IMR-90 (cell line): Measurements from ENCODE around the gene PKD1L1. TPM values are rescaled to one million over a fixed set of nuclear protein-coding genes. Genes with fewer than 3 reads are reported as not detected.

Source experiments
- ATAC-seq: fragments of 200-7000 bp; cut with Tn5 transposase; 2 replicates; pipeline ENCODE4 v1.9.1; 2020; ENCODE audit warnings: low read depth, mild to moderate bottlenecking, moderate library complexity
- BruUV-seq: library from RNA; stranded (reverse); fragments of 400-500 nt; replicated peaks from 2 replicates; lab custom pipeline; 2021; lab: Mats Ljungman, UMichigan
- CTCF ChIA-PET: fragments of 300-600 bp; formaldehyde crosslinking; extraction: SDS; loops from one replicate; lab custom pipeline; 2021; ENCODE audit warnings: antibody characterized with exemption; lab: Yijun Ruan, JAX
- POLR2A ChIA-PET: fragments of 300-600 bp; sonication (Branson Sonifier 250); formaldehyde crosslinking; loops from one replicate; lab custom pipeline; 2022; ENCODE audit warnings: antibody characterized with exemption; ENCODE audit not compliant: unreplicated experiment; lab: Charles Lee
- DNase-seq: peaks from one replicate; pipeline ENCODE4 v3.0.0; 2013
- H2AFZ ChIP-seq: replicated peaks from 2 replicates; pipeline ENCODE3; 2013; ENCODE audit warnings: low read length, mild to moderate bottlenecking; ENCODE audit not compliant: poor library complexity
- H2AK5ac ChIP-seq: 2 replicates; pipeline ENCODE4 v1.6.1; 2013; ENCODE audit warnings: low read depth, low read length, inconsistent platforms
- H2AK9ac ChIP-seq: replicated peaks from 2 replicates; pipeline ENCODE3; 2013; ENCODE audit warnings: mild to moderate bottlenecking, low read depth, low read length, moderate library complexity; ENCODE audit not compliant: poor library complexity
- H2BK120ac ChIP-seq: 2 replicates; pipeline ENCODE4 v1.6.1; 2013; ENCODE audit warnings: low read depth, low read length, inconsistent platforms
- H2BK15ac ChIP-seq: 3 replicates; pipeline ENCODE4 v1.6.1; 2013; ENCODE audit warnings: low read depth, low read length, inconsistent platforms
- H2BK20ac ChIP-seq: 2 replicates; pipeline ENCODE4 v1.6.1; 2013; ENCODE audit warnings: low read depth, mild to moderate bottlenecking, inconsistent platforms, low read length, moderate library complexity
- H2BK5ac ChIP-seq: 2 replicates; pipeline ENCODE4 v1.6.1; 2013; ENCODE audit warnings: mild to moderate bottlenecking, low read depth, low read length, inconsistent platforms; ENCODE audit not compliant: poor library complexity, severe bottlenecking
- H3K14ac ChIP-seq: replicated peaks from 2 replicates; pipeline ENCODE4 v1.6.1; 2013; ENCODE audit warnings: low read depth, low read length, inconsistent platforms
- H3K18ac ChIP-seq: 2 replicates; pipeline ENCODE4 v1.6.1; 2013; ENCODE audit warnings: low read depth, low read length, control low read depth
- H3K23ac ChIP-seq: 2 replicates; pipeline ENCODE4 v1.6.1; 2013; ENCODE audit warnings: low read depth, low read length, inconsistent platforms
- H3K27ac ChIP-seq: 2 replicates; pipeline ENCODE4 v1.5.1; 2013; ENCODE audit warnings: mild to moderate bottlenecking, control low read depth, low read length; ENCODE audit not compliant: insufficient read depth
- H3K27me3 ChIP-seq: 2 replicates; pipeline ENCODE4 v1.6.1; 2013; ENCODE audit warnings: low read length; ENCODE audit not compliant: control insufficient read depth, insufficient read depth
- H3K36me3 ChIP-seq: 2 replicates; pipeline ENCODE4 v1.6.1; 2013; ENCODE audit warnings: low read length, mixed read lengths; ENCODE audit not compliant: control insufficient read depth, insufficient read depth
- H3K4ac ChIP-seq: 2 replicates; pipeline ENCODE4 v1.6.1; 2013; ENCODE audit warnings: low read depth, low read length, inconsistent platforms
- H3K4me1 ChIP-seq: 2 replicates; pipeline ENCODE4 v1.6.1; 2013; ENCODE audit warnings: low read length, mixed read lengths; ENCODE audit not compliant: control insufficient read depth, insufficient read depth
- H3K4me2 ChIP-seq: 2 replicates; pipeline ENCODE4 v1.6.1; 2013; ENCODE audit warnings: low read depth, mild to moderate bottlenecking, control low read depth, low read length, moderate library complexity
- H3K4me3 ChIP-seq: 2 replicates; pipeline ENCODE4 v1.5.1; 2013; ENCODE audit warnings: low read depth, mild to moderate bottlenecking, control low read depth, low read length, moderate library complexity; ENCODE audit not compliant: insufficient read depth
- H3K56ac ChIP-seq: 2 replicates; pipeline ENCODE4 v1.6.1; 2013; ENCODE audit warnings: low read length, inconsistent platforms; ENCODE audit not compliant: insufficient read depth; ENCODE audit errors: extremely low read depth
- H3K79me1 ChIP-seq, 2 experiments: 2 replicates each; pipeline ENCODE4 v1.6.1; 2013; ENCODE audit warnings: low read length in 2 of 2, inconsistent platforms in 1 of 2, low read depth in 1 of 2
- H3K9ac ChIP-seq: 2 replicates; pipeline ENCODE4 v1.6.1; 2013; ENCODE audit warnings: low read depth, low read length, control low read depth
- H3K9me1 ChIP-seq: 2 replicates; pipeline ENCODE4 v1.6.1; 2013; ENCODE audit warnings: low read length, inconsistent platforms; ENCODE audit not compliant: insufficient read depth
- H3K9me3 ChIP-seq: 2 replicates; pipeline ENCODE4 v1.6.1; 2013; ENCODE audit warnings: low read length; ENCODE audit not compliant: control insufficient read depth, insufficient read depth
- H4K20me1 ChIP-seq: 2 replicates; pipeline ENCODE4 v1.6.1; 2013; ENCODE audit warnings: low read length, inconsistent platforms; ENCODE audit not compliant: insufficient read depth
- H4K5ac ChIP-seq: 2 replicates; pipeline ENCODE4 v1.6.1; 2013; ENCODE audit warnings: mild to moderate bottlenecking, low read depth, low read length, control low read depth
- H4K8ac ChIP-seq, 2 experiments: 2 replicates each; pipeline ENCODE4 v1.6.1; 2013; ENCODE audit warnings: low read depth in 2 of 2, low read length in 2 of 2, control low read depth in 1 of 2, inconsistent platforms in 1 of 2
- H4K91ac ChIP-seq: 2 replicates; pipeline ENCODE4 v1.6.1; 2013; ENCODE audit warnings: low read depth, low read length, inconsistent platforms; ENCODE audit not compliant: insufficient read depth
- BHLHE40 ChIP-seq: fragments of 150-350 bp; IDR thresholded peaks from 2 replicates; pipeline ENCODE4 v1.6.1; 2016; ENCODE audit warnings: mild to moderate bottlenecking, low read depth, low read length
- FOS ChIP-seq: fragments of 150-350 bp; IDR thresholded peaks from 2 replicates; pipeline ENCODE4 v1.6.1; 2016; ENCODE audit warnings: low read depth, low read length
- MAFK ChIP-seq: IDR thresholded peaks from 2 replicates; pipeline ENCODE4 v1.6.1; 2012; ENCODE audit warnings: low read depth, low read length, improper control_type of control experiment
- POLR2A ChIP-seq: IDR thresholded peaks from 2 replicates; pipeline ENCODE4 v1.6.1; 2012; ENCODE audit warnings: mild to moderate bottlenecking, low read depth, low read length
- RAD21 ChIP-seq: IDR thresholded peaks from 2 replicates; pipeline ENCODE4 v1.6.1; 2012; ENCODE audit warnings: low read length, improper control_type of control experiment
- RCOR1 ChIP-seq: IDR thresholded peaks from 2 replicates; pipeline ENCODE4 v1.6.1; 2012; ENCODE audit warnings: mild to moderate bottlenecking, low read length, improper control_type of control experiment; ENCODE audit not compliant: insufficient replicate concordance
- RFX5 ChIP-seq: IDR thresholded peaks from 2 replicates; pipeline ENCODE4 v1.8.0; 2012; ENCODE audit warnings: low read depth, mild to moderate bottlenecking, low read length, moderate library complexity
- SMC3 ChIP-seq: fragments of 150-350 bp; IDR thresholded peaks from 2 replicates; pipeline ENCODE4 v1.6.1; 2016; ENCODE audit warnings: low read depth, mild to moderate bottlenecking, antibody characterized with exemption, low read length, moderate library complexity
- WGBS, 2 experiments: methylation state at CpG; one replicate each; pipeline versions ENCODE4 v1.1.5 to v1.1.7; 2013; ENCODE audit warnings: missing lambda C conversion rate in 2 of 2; ENCODE audit not compliant: insufficient read length in 1 of 2; ENCODE audit errors: extremely low coverage in 2 of 2; 5-methylcytosine and 5-hydroxymethylcytosine counted together
- dilution Hi-C: fragments of 300-500 bp; cut with HindIII; formaldehyde crosslinking; loops from one replicate; pipeline ENCODE4 v1.14.3; 2018; ENCODE audit warnings: low sequenced_read_pairs; ENCODE audit not compliant: unreplicated experiment
- in situ Hi-C: fragments of 300-500 bp; cut with MboI; formaldehyde crosslinking; loops from 3 replicates; pipeline ENCODE4 v1.14.3; 2019; ENCODE audit warnings: low sequenced_read_pairs, inconsistent platforms, mixed read lengths
- intact Hi-C: fragments of 100-400 bp; cut with micrococcal nuclease; formaldehyde crosslinking; loops from 2 replicates; pipeline ENCODE4 v1.10.0; 2022
- polyA plus RNA-seq, 3 experiments: library from polyadenylated mRNA; depleted of rRNA; stranded (reverse); fragments of >200 nt; gene quantifications; 2 replicates each; pipeline ENCODE4 v1.2.3, GENCODE V29; 2012; ENCODE audit warnings: low replicate concordance in 1 of 3
- total RNA-seq: library from RNA; depleted of rRNA; stranded (reverse); fragments of >200 nt; gene quantifications from 2 replicates; pipeline ENCODE4 v1.2.3, GENCODE V29; 2012

The PKD1L1 gene
- total and polyA plus RNA-seq, 2 of the 4 experiments (the other 2 are of a cell fraction), result under 0.01 to 0.15 TPM

- H4K8ac ChIP-seq, result peak overlapping the region in 1 of 2 experiments; percentile 19; a peak in 2 of 4 replicates
- peak overlapping the region; percentile 62; the same call in 1 of the 2 replicates for H4K5ac ChIP-seq
- H3K79me1 ChIP-seq, result no peaks in the 10 kb centered on the region
- H3K23ac ChIP-seq, result no peak overlapping the region; the same call in 1 of the 2 replicates
- no CpG with 5 or more reads among the region's 4 CpGs for WGBS, 2 experiments
- H3K4ac ChIP-seq, result peak overlapping the region; percentile 76
- in situ Hi-C loops (no loop called here), dilution Hi-C loops (no loop called here), intact Hi-C loops (no loop called here)
- peak overlapping the region; percentile 83 for H2BK120ac ChIP-seq
- no peak overlapping the region for H2AFZ ChIP-seq
- no peak overlapping the region for H2BK15ac ChIP-seq
- no peak overlapping the region for H3K4me2 ChIP-seq
- peak overlapping the region; percentile 90 for H2BK20ac ChIP-seq
- ATAC-seq, result no peak
- no peaks in the 10 kb centered on the region for H3K27me3 ChIP-seq
- H3K56ac ChIP-seq, result no peak overlapping the region
- H2AK9ac ChIP-seq, result no peak overlapping the region
- no peak overlapping the region for H3K18ac ChIP-seq
- DNase-seq, result no peak
- peaks cover 23% of the 10 kb centered on the region for H3K4me1 ChIP-seq
- H4K20me1 ChIP-seq, result no peaks in the 10 kb centered on the region
- no peaks in the 10 kb centered on the region for H3K9me3 ChIP-seq
- peak overlapping the region; percentile 84; the same call in 1 of the 2 replicates for H2AK5ac ChIP-seq
- H3K9ac ChIP-seq, result no peak overlapping the region
- H3K36me3 ChIP-seq, result no peaks in the 10 kb centered on the region
- peaks cover 9% of the 10 kb centered on the region for H3K9me1 ChIP-seq
- H3K27ac ChIP-seq, result no peak overlapping the region
- no peak overlapping the region for H2BK5ac ChIP-seq
- no peak for TF ChIP-seq RFX5
- no peak for TF ChIP-seq POLR2A
- TF ChIP-seq FOS, result no peak
- TF ChIP-seq SMC3, result peak; percentile 4; the same call in 1 of the 2 replicates
- TF ChIP-seq RCOR1, result no peak
- TF ChIP-seq RAD21, result no peak; the same call in 1 of the 2 replicates
- no peak for TF ChIP-seq MAFK
- TF ChIP-seq BHLHE40, result no peak
- H3K4me3 ChIP-seq, result no peak overlapping the region
- POLR2A ChIA-PET, result interaction anchor here (0.5 kb wide), 1 partner anchor 175 kb away, joined by 3 read pairs; no protein-coding TSS in a partner anchor
- peak overlapping the region; percentile 73 for H4K91ac ChIP-seq
- H3K14ac ChIP-seq, result 0 out of 2 replicates have a peak overlapping the region, but pooled peaks have one; percentile 47
- CTCF ChIA-PET, result interaction anchor here (0.7 to 1.3 kb wide), 4 partner anchors 17 to 175 kb away, joined by 3 to 4 read pairs (median 3); no protein-coding TSS in a partner anchor
- BruUV-seq, result no TSS peak
These were observed 189.1 kb downstream of the PKD1L1 start for GRCh38 chr7:47759056-47759706.
